A549 (cell line): Measurements from ENCODE around the gene CGREF1. TPM values are rescaled to one million over a fixed set of nuclear protein-coding genes. Genes with fewer than 3 reads are reported as not detected.

Experiments
- ATAC-seq, 2 experiments: fragments of 200-7000 bp in 1 of 2; fragments of >200 bp in 1 of 2; cut with Nextera tagmentation in 1 of 2; cut with Tn5 transposase in 1 of 2; 3 replicates each; pipeline versions ENCODE4 v1.8.0 to v1.9.1; 2018 to 2020; ENCODE audit warnings: mild to moderate bottlenecking in 1 of 2, moderate library complexity in 1 of 2
- CTCF ChIA-PET: fragments of 300-600 bp; sonication (Branson Sonifier 250); formaldehyde crosslinking; extraction: SDS; loops from one replicate; lab custom pipeline; 2021; ENCODE audit warnings: antibody characterized with exemption, inconsistent platforms; lab: Yijun Ruan, JAX
- POLR2A ChIA-PET: fragments of 350-600 bp; formaldehyde crosslinking; extraction: SDS; loops from one replicate; lab custom pipeline; 2021; ENCODE audit warnings: antibody characterized with exemption, inconsistent platforms; lab: Yijun Ruan, JAX
- DNase-seq, 2 experiments: peaks; one replicate each; pipeline versions ENCODE4 v3.0.0 to v3.0.0-alpha.2; 2011 to 2016; ENCODE audit warnings: low read depth in 1 of 2, low spot score in 1 of 2
- FAIRE-seq: peaks from 2 replicates; lab custom pipeline; 2011; peaks lifted over from hg19 to GRCh38; lab: Jason Lieb, UNC
- H3K27ac ChIP-seq, 2 experiments: fragments of >200 bp; sonication (Bioruptor Twin); formaldehyde crosslinking; 3 replicates each; pipeline ENCODE4 v1.5.1; 2016 to 2017
- H3K4me1 ChIP-seq: fragments of >200 bp; sonication (Bioruptor Twin); formaldehyde crosslinking; 3 replicates; pipeline ENCODE4 v1.6.1; 2016
- H3K4me2 ChIP-seq: fragments of >200 bp; sonication (Bioruptor Twin); formaldehyde crosslinking; 3 replicates; pipeline ENCODE4 v1.6.1; 2016
- H3K4me3 ChIP-seq: fragments of >200 bp; sonication (Bioruptor Twin); formaldehyde crosslinking; 3 replicates; pipeline ENCODE4 v1.5.1; 2016
- H3K9me3 ChIP-seq: fragments of >200 bp; sonication (Bioruptor Twin); formaldehyde crosslinking; 3 replicates; pipeline ENCODE4 v1.6.1; 2016
- CBX8 ChIP-seq: fragments of 200-600 bp; sonication (generic); IDR thresholded peaks from 2 replicates; pipeline ENCODE4 v1.6.1; 2016
- CEBPB ChIP-seq, 2 experiments: fragments of >200 bp in 1 of 2; sonication (Bioruptor Twin) in 1 of 2; formaldehyde crosslinking in 1 of 2; IDR thresholded peaks; 2 replicates each; pipeline ENCODE4 v1.6.1; 2012 to 2016
- EP300 ChIP-seq, 2 experiments: fragments of >200 bp; sonication (Bioruptor Twin); formaldehyde crosslinking; IDR thresholded peaks; 2 replicates in 1 of 2; 3 replicates in 1 of 2; pipeline ENCODE4 v1.6.1; 2016 to 2017
- FOSL2 ChIP-seq, 2 experiments: fragments of 450-650 bp in 1 of 2; fragments of >200 bp in 1 of 2; sonication (Bioruptor Twin) in 1 of 2; formaldehyde crosslinking; IDR thresholded peaks; 2 replicates each; pipeline versions ENCODE4 v1.5.0 to v1.6.1; 2016 to 2020; ENCODE audit warnings: mild to moderate bottlenecking in 1 of 2, moderate library complexity in 1 of 2
- GATA3 ChIP-seq: IDR thresholded peaks from 2 replicates; pipeline ENCODE4 v1.6.1; 2012; ENCODE audit warnings: borderline replicate concordance
- HEYL ChIP-seq: fragments of 250-450 bp; sonication (Bioruptor Pico); IDR thresholded peaks from 2 replicates; pipeline ENCODE4 v1.8.0; 2021; ENCODE audit warnings: mild to moderate bottlenecking, moderate library complexity
- HOXB13 ChIP-seq: fragments of 250-450 bp; sonication (Bioruptor Pico); IDR thresholded peaks from 2 replicates; pipeline ENCODE4 v1.5.0; 2020; ENCODE audit warnings: low read depth, mild to moderate bottlenecking, moderate library complexity
- HOXB5 ChIP-seq: fragments of 250-450 bp; sonication (Bioruptor Pico); IDR thresholded peaks from 2 replicates; pipeline ENCODE4 v1.5.0; 2020; ENCODE audit warnings: mild to moderate bottlenecking, moderate library complexity
- KDM5A ChIP-seq: fragments of 200-600 bp; sonication (generic); IDR thresholded peaks from 2 replicates; pipeline ENCODE4 v1.6.1; 2016; ENCODE audit warnings: antibody characterized with exemption, mild to moderate bottlenecking
- MYC ChIP-seq: IDR thresholded peaks from 2 replicates; pipeline ENCODE4 v1.6.1; 2012; ENCODE audit warnings: mild to moderate bottlenecking, inconsistent platforms, low read length, improper control_type of control experiment, borderline replicate concordance
- POLR2AphosphoS2 ChIP-seq: conservative IDR thresholded peaks from 2 replicates; pipeline ENCODE4 v1.6.1; 2012; ENCODE audit warnings: low read length, improper control_type of control experiment, inconsistent platforms
- RAD21 ChIP-seq, 2 experiments: fragments of >200 bp in 1 of 2; sonication (Bioruptor Twin) in 1 of 2; formaldehyde crosslinking in 1 of 2; IDR thresholded peaks in 1 of 2; conservative IDR thresholded peaks in 1 of 2; 2 replicates in 1 of 2; 3 replicates in 1 of 2; pipeline ENCODE4 v1.6.1; 2012 to 2018; ENCODE audit warnings: inconsistent platforms in 1 of 2
- RCOR1 ChIP-seq: fragments of 150-350 bp; IDR thresholded peaks from 2 replicates; pipeline ENCODE4 v1.6.1; 2014; ENCODE audit warnings: antibody characterized with exemption, low read length, low read depth
- WGBS: methylation state at CpG from one replicate; pipeline ENCODE4 v1.1.6; 2017; ENCODE audit errors: missing lambda C conversion rate; 5-methylcytosine and 5-hydroxymethylcytosine counted together
- polyA plus RNA-seq, 4 experiments: library from polyadenylated mRNA; depleted of rRNA in 3 of 4; stranded (reverse); fragments of >200 nt; fragmentation: RNase III in 1 of 4; extraction: RNeasy Plus Mini Kit Qiagen cat#74134 plus additional on column Dnase treatment in 1 of 4; gene quantifications; 2 replicates in 3 of 4; 3 replicates in 1 of 4; pipeline ENCODE4 v1.2.3, GENCODE V29; 2011 to 2017
- TF ChIP-seq, protein P1 (sequence below): fragments of 250-450 bp; sonication (Bioruptor Pico); IDR thresholded peaks from 2 replicates; pipeline ENCODE4 v1.5.0; 2020; ENCODE audit warnings: low read depth, mild to moderate bottlenecking, moderate library complexity
- TF ChIP-seq, protein P2 (sequence below): fragments of 250-450 bp; sonication (Bioruptor Pico); IDR thresholded peaks from 2 replicates; pipeline ENCODE4 v1.5.0; 2021; ENCODE audit warnings: mild to moderate bottlenecking, moderate library complexity, borderline replicate concordance

Gene CGREF1
- polyA plus RNA-seq, 2 of the 4 experiments (the other 2 are of a cell fraction): 5.1 to 5.8 TPM

DNA sequence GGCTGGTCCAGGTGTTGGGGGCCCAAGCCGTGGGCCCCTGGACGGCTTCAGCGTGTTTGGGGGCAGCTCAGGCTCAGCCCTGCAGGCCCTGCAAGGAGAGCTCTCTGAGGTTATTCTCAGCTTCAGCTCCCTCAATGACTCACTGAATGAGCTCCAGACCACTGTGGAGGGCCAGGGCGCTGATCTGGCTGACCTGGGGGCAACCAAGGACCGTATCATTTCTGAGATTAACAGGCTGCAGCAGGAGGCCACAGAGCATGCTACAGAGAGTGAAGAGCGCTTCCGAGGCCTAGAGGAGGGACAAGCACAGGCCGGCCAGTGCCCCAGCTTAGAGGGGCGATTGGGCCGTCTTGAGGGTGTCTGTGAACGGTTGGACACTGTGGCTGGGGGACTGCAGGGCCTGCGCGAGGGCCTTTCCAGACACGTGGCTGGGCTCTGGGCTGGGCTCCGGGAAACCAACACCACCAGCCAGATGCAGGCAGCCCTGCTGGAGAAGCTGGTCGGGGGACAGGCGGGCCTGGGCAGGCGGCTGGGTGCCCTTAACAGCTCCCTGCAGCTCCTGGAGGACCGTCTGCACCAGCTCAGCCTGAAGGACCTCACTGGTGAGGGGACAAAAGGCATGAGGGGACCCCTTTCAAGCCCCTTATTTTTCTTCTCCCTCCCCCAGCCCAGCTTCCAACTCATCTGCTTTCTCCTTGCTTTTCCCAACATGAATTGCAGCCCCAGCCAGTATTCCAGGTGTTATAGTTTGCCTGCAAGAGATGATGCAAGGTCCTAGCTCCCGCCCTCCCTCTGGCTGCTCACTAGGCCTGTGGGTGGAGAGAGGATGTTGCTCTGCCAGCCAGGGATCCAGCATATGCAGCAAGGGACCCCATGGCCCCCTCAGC is 35.3 kb downstream of the CGREF1 start:
- Histone ChIP-seq H3K9me3 (no peaks in the 10 kb centered on the region), H3K4me3 (no peak overlapping the region), H3K4me1 (peaks cover 17% of the 10 kb centered on the region), H3K27ac (peak overlapping the region in 1 of 2 experiments; percentile 15; a peak in 1 of 6 replicates), H3K4me2 (no peak overlapping the region)
- ATAC-seq (no peak), DNase-seq (no peak), FAIRE-seq (no peak)
- ChIA-PET CTCF (interaction anchor here (0.8 to 15.3 kb wide), 13 partner anchors 7 to 238 kb away, joined by 3 to 253 read pairs (median 9); partner anchors contain the start of genes AGBL5, OST4 and TMEM214), POLR2A (interaction anchor here (0.7 to 3.3 kb wide), 3 partner anchors 12 to 237 kb away, joined by 3 to 18 read pairs (median 4); partner anchors contain the start of genes AGBL5 and OST4)
- WGBS: 89% methylated on average over 17 of the region's 20 CpGs
- TF ChIP-seq POLR2AphosphoS2 (no peak), CEBPB (IDR thresholded peaks at IDR 0.05) (no peak), HEYL (CRISPR knock-in tag) (no peak), CBX8 (no peak)

DNA sequence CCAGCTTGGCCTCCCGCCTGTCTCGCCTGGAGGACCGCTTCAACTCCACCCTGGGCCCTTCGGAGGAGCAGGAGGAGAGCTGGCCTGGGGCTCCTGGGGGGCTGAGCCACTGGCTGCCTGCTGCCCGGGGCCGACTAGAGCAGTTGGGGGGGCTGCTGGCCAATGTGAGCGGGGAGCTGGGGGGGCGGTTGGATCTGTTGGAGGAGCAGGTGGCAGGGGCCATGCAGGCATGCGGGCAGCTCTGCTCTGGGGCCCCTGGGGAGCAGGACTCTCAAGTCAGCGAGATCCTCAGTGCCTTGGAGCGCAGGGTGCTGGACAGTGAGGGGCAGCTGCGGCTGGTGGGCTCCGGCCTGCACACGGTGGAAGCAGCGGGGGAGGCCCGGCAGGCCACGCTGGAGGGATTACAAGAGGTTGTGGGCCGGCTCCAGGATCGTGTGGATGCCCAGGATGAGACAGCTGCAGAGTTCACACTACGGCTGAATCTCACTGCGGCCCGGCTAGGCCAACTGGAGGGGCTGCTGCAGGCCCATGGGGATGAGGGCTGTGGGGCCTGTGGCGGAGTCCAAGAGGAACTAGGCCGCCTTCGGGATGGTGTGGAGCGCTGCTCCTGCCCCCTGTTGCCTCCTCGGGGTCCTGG is 36.0 kb downstream of the CGREF1 start:
- H3K9me3 ChIP-seq: no peaks in the 10 kb centered on the region
- ChIA-PET CTCF (interaction anchor here (0.8 to 15.3 kb wide), 13 partner anchors 9 to 237 kb away, joined by 3 to 253 read pairs (median 15); partner anchors contain the start of genes AGBL5, OST4 and TMEM214), POLR2A (interaction anchor here (0.7 to 3.3 kb wide), 3 partner anchors 12 to 237 kb away, joined by 3 to 18 read pairs (median 4); partner anchors contain the start of genes AGBL5 and OST4)
- TF ChIP-seq, protein P1, sequence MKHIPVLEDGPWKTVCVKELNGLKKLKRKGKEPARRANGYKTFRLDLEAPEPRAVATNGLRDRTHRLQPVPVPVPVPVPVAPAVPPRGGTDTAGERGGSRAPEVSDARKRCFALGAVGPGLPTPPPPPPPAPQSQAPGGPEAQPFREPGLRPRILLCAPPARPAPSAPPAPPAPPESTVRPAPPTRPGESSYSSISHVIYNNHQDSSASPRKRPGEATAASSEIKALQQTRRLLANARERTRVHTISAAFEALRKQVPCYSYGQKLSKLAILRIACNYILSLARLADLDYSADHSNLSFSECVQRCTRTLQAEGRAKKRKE (CRISPR knock-in tag): no peak
- TF ChIP-seq GATA3: no peak
- TF ChIP-seq HOXB5 (CRISPR knock-in tag): no peak
- no peak for TF ChIP-seq RCOR1
- TF ChIP-seq, protein P2, sequence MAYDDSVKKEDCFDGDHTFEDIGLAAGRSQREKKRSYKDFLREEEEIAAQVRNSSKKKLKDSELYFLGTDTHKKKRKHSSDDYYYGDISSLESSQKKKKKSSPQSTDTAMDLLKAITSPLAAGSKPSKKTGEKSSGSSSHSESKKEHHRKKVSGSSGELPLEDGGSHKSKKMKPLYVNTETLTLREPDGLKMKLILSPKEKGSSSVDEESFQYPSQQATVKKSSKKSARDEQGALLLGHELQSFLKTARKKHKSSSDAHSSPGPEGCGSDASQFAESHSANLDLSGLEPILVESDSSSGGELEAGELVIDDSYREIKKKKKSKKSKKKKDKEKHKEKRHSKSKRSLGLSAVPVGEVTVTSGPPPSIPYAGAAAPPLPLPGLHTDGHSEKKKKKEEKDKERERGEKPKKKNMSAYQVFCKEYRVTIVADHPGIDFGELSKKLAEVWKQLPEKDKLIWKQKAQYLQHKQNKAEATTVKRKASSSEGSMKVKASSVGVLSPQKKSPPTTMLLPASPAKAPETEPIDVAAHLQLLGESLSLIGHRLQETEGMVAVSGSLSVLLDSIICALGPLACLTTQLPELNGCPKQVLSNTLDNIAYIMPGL (CRISPR knock-in tag): no peak
- TF ChIP-seq MYC: no peak
- no peak for TF ChIP-seq EP300 (IDR thresholded peaks at IDR 0.05)
- TF ChIP-seq CBX8: no peak
- no peak for TF ChIP-seq CEBPB (IDR thresholded peaks at IDR 0.05)
- TF ChIP-seq FOSL2 (IDR thresholded peaks at IDR 0.05): no peak
- TF ChIP-seq FOSL2 (CRISPR knock-in tag; IDR thresholded peaks at IDR 0.05): no peak
- FAIRE-seq (no peak), DNase-seq (no peak), ATAC-seq (no peak)
- peaks cover 17% of the 10 kb centered on the region for H3K4me1 ChIP-seq
- 95% methylated on average over 24 of the region's 27 CpGs for WGBS
- H3K4me3 ChIP-seq: no peak overlapping the region
- no peak overlapping the region for H3K27ac ChIP-seq
- H3K4me2 ChIP-seq: no peak overlapping the region

DNA sequence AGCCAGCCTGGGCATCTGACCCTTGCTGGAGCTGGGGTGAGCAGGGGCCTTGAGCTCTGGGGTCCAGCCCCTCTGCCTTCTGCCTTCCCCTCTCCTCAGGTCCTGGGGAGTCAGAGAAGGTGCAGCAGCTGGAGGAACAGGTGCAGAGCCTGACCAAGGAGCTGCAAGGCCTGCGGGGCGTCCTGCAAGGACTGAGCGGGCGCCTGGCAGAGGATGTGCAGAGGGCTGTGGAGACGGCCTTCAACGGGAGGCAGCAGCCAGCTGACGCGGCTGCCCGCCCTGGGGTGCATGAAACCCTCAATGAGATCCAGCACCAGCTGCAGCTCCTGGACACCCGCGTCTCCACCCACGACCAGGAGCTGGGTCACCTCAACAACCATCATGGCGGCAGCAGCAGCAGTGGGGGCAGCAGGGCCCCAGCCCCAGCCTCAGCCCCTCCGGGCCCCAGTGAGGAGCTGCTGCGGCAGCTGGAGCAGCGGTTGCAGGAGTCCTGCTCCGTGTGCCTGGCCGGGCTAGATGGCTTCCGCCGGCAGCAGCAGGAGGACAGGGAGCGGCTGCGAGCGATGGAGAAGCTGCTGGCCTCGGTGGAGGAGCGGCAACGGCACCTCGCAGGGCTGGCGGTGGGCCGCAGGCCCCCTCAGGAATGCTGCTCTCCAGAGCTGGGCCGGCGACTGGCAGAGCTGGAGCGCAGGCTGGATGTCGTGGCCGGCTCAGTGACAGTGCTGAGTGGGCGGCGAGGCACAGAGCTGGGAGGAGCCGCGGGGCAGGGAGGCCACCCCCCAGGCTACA is 36.8 kb downstream of the CGREF1 start:
- POLR2A ChIA-PET: interaction anchor here (0.6 to 3.3 kb wide), 5 partner anchors 9 to 236 kb away, joined by 4 to 18 read pairs (median 7); partner anchors contain the start of genes AGBL5 and OST4
- ATAC-seq (no peak), FAIRE-seq (no peak), DNase-seq (no peak)
- Histone ChIP-seq H3K4me2 (peak overlapping the region; percentile 79; the same call in 2 of the 3 replicates), H3K9me3 (no peaks in the 10 kb centered on the region), H3K4me1 (peaks cover 13% of the 10 kb centered on the region), H3K27ac (peak overlapping the region; percentile 69 to 83; a peak in 5 of 6 replicates), H3K4me3 (no peak overlapping the region)
- WGBS: 92% methylated on average over 32 of the region's 38 CpGs
- CTCF ChIA-PET: interaction anchor here (1.1 to 15.3 kb wide), 15 partner anchors 10 to 236 kb away, joined by 3 to 253 read pairs (median 5); partner anchors contain the start of genes AGBL5, OST4 and TMEM214
- no peak for TF ChIP-seq CEBPB (IDR thresholded peaks at IDR 0.05)
- TF ChIP-seq, protein P2 (CRISPR knock-in tag): no peak
- no peak for TF ChIP-seq KDM5A
- TF ChIP-seq MYC: no peak
- no peak for TF ChIP-seq RAD21 (conservative IDR thresholded peaks at IDR 0.05 in 1 of 2, IDR thresholded peaks at IDR 0.05 in 1 of 2)
- TF ChIP-seq HOXB13: no peak
